Measurements from ENCODE around the gene TMEM250. TPM values are rescaled to one million over a fixed set of nuclear protein-coding genes. Genes with fewer than 3 reads are reported as not detected.

Gene TMEM250
- total RNA-seq, 2 experiments from 2014 or later = 6.5 to 7.9 TPM

DNA sequence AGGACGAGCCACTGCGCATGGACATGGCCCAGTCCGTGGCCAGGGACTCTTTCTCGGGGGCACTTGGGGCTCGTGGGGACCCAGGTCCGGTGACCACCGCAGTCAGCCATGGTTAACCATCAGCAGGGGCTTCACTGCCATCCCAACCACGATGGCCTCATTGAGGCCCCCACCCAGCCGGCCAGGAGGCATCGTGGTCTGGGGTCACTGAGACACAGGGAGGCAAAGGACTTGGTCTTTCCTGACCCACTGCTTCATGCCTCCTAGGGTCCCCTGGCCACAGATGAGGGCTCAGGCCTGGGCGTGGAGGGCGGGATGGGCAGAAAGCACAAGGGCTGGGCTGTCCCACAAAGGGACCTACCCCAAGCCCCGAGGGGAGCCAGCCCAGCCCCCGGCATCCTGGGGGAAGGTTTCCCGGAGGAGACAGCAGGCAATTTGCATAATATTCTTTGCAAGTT, 30.2 kb downstream of the TMEM250 start:
- no peaks in the 10 kb centered on the region for H3K9me3 Mint-ChIP-seq
- peaks cover 18% of the 10 kb centered on the region for H3K4me1 Mint-ChIP-seq (ENCODE audit: low read depth)
- intact Hi-C loops (cut with DNase I, micrococcal nuclease) = no loop called here
- H3K27me3 Mint-ChIP-seq = no peaks in the 10 kb centered on the region
- ChIA-PET POLR2A (no interaction called here), CTCF (interaction anchor here (1.0 kb wide), 1 partner anchor 10 kb away, joined by 3 read pairs; no protein-coding TSS in a partner anchor)
- H3K27ac Mint-ChIP-seq = no peak overlapping the region
- Histone ChIP-seq H3K36me3 (ENCODE audit: insufficient read depth, low read length) (no peaks in the 10 kb centered on the region), H3K9me3 (ENCODE audit: control insufficient read depth in 1 of 2, insufficient read depth in 1 of 2, low read length in 2 of 2) (no peaks in the 10 kb centered on the region), H3K27ac (ENCODE audit: low read depth in 1 of 2, low read length in 2 of 2) (no peak overlapping the region), H3K4me1 (ENCODE audit: insufficient read depth, low read length) (peaks cover 55% of the 10 kb centered on the region), H3K4me3 (ENCODE audit: low read length) (no peak overlapping the region), H3K27me3 (ENCODE audit: control insufficient read depth in 1 of 2, insufficient read depth in 2 of 2, low read length in 2 of 2) (peaks cover 0 to 3% of the 10 kb centered on the region in 2 experiments)
- H3K4me3 Mint-ChIP-seq = no peak overlapping the region
- H3K36me3 Mint-ChIP-seq (ENCODE audit: low read depth) = no peaks in the 10 kb centered on the region
- TF ChIP-seq, protein P1, sequence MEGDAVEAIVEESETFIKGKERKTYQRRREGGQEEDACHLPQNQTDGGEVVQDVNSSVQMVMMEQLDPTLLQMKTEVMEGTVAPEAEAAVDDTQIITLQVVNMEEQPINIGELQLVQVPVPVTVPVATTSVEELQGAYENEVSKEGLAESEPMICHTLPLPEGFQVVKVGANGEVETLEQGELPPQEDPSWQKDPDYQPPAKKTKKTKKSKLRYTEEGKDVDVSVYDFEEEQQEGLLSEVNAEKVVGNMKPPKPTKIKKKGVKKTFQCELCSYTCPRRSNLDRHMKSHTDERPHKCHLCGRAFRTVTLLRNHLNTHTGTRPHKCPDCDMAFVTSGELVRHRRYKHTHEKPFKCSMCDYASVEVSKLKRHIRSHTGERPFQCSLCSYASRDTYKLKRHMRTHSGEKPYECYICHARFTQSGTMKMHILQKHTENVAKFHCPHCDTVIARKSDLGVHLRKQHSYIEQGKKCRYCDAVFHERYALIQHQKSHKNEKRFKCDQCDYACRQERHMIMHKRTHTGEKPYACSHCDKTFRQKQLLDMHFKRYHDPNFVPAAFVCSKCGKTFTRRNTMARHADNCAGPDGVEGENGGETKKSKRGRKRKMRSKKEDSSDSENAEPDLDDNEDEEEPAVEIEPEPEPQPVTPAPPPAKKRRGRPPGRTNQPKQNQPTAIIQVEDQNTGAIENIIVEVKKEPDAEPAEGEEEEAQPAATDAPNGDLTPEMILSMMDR (IDR thresholded peaks at IDR 0.05) = no peak
- ATAC-seq (ENCODE audit: poor library complexity) = no peak
- peak in 1 of 14 experiments; percentile 11 for DNase-seq

DNA sequence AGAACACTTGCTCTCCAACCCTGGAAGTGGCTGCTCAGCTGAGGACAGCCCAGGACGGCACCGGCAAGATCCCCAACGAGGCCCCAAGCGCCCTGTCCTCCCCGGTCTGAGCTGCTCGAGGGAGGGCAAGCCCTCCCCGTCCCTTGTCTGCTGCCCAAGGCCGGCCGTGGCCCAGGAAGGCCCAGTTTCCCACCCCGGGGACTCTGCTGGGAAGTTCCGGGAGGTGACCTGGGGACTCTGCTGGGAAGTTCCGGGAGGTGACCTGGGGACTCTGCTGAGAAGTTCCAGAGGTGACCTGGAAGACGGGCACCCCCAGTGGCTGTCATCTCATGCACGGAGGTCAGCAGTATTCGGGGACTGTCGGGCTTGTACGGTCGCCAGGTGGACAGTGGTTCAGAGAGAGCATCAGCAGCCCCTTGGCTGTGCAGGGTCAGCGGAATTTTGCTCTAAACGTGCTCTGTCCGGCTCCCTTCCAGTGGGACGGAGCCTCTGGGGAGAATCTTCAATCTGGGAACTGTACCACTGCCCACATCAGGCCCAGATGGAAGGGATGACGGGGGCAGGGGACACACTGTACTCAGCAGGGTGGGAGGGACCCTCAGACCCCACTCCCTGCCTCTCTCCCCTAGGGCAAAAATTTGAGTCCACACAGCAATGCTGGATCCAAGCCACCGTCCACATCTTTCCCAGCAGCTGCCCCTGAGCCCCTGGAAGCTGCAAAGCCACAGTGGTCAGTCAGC, 30.8 kb downstream of the TMEM250 start:
- ChIA-PET POLR2A (no interaction called here), CTCF (no interaction called here)
- ATAC-seq (ENCODE audit: poor library complexity) = no peak
- H3K9me3 ChIP-seq (ENCODE audit: control insufficient read depth in 1 of 2, insufficient read depth in 1 of 2, low read length in 2 of 2) = no peaks in the 10 kb centered on the region
- H3K9me3 Mint-ChIP-seq = no peaks in the 10 kb centered on the region
- no peaks in the 10 kb centered on the region for H3K36me3 ChIP-seq (ENCODE audit: insufficient read depth, low read length)
- TF ChIP-seq, protein P1 (IDR thresholded peaks at IDR 0.05) = no peak
- peaks cover 50% of the 10 kb centered on the region for H3K4me1 ChIP-seq (ENCODE audit: insufficient read depth, low read length)
- H3K27ac Mint-ChIP-seq = no peak overlapping the region
- peak in 1 of 14 experiments; percentile 13 for DNase-seq
- no peak overlapping the region for H3K4me3 ChIP-seq (ENCODE audit: low read length)
- H3K4me1 Mint-ChIP-seq (ENCODE audit: low read depth) = peaks cover 12% of the 10 kb centered on the region
- H3K27me3 ChIP-seq (ENCODE audit: control insufficient read depth in 1 of 2, insufficient read depth in 2 of 2, low read length in 2 of 2) = peaks cover 0 to 3% of the 10 kb centered on the region in 2 experiments
- no peaks in the 10 kb centered on the region for H3K27me3 Mint-ChIP-seq
- no peak overlapping the region for H3K4me3 Mint-ChIP-seq
- intact Hi-C loops (cut with DNase I, micrococcal nuclease) = no loop called here
- H3K27ac ChIP-seq (ENCODE audit: low read depth in 1 of 2, low read length in 2 of 2) = no peak overlapping the region
- no peaks in the 10 kb centered on the region for H3K36me3 Mint-ChIP-seq (ENCODE audit: low read depth)

DNA sequence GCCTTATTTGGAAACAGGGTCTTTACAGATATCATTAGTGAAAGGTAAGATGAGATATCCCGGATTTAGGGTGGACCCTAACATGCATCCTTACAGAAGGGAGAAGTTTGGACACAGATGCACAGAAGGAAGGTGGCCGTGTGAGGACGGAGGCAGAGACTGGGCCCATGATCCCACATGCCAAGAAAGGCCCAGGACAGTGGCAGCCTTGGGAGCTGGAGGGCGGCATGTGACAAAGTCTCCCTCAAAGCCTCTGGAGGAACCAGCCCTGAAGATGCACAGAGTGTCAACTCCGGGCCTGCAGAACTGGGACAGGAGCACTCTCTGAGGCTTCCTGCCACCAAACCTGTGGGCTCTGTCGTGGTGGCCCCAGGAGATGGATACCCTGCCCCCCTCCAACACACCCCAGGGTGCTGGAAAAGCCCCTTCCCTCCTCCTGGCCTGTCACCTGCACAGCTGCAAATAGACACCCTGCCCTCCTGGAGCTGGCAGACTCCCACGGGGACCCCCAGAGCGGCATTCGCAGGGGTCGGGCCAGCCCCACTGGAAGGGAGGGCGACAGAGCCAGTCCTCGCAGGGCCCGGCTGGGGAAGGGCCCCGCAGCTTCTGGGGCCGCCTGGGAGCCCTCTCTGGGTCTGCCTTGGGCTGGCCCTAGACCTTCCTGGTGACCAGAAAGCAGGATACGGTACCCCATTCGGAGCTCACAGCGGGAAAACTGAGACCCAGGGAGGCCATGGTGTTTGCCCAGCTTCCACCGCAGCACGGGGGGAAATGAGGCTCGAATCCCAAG, 31.5 kb downstream of the TMEM250 start:
- Mint-ChIP-seq H3K4me1 (ENCODE audit: low read depth) (peaks cover 10% of the 10 kb centered on the region), H3K27me3 (no peaks in the 10 kb centered on the region), H3K36me3 (ENCODE audit: low read depth) (no peaks in the 10 kb centered on the region), H3K27ac (no peak overlapping the region), H3K9me3 (no peaks in the 10 kb centered on the region), H3K4me3 (no peak overlapping the region)
- DNase-seq (no peak), ATAC-seq (ENCODE audit: poor library complexity) (no peak)
- Histone ChIP-seq H3K36me3 (ENCODE audit: insufficient read depth, low read length) (no peaks in the 10 kb centered on the region), H3K9me3 (ENCODE audit: control insufficient read depth in 1 of 2, insufficient read depth in 1 of 2, low read length in 2 of 2) (no peaks in the 10 kb centered on the region), H3K27ac (ENCODE audit: low read depth in 1 of 2, low read length in 2 of 2) (no peak overlapping the region), H3K27me3 (ENCODE audit: control insufficient read depth in 1 of 2, insufficient read depth in 2 of 2, low read length in 2 of 2) (peaks cover 0 to 3% of the 10 kb centered on the region in 2 experiments), H3K4me3 (ENCODE audit: low read length) (no peak overlapping the region), H3K4me1 (ENCODE audit: insufficient read depth, low read length) (peaks cover 43% of the 10 kb centered on the region)
- TF ChIP-seq, protein P1 (IDR thresholded peaks at IDR 0.05) = no peak
- intact Hi-C loops (cut with DNase I, micrococcal nuclease) = no loop called here
- CTCF ChIA-PET = no interaction called here
- POLR2A ChIA-PET = no interaction called here

Measured in CD4-positive, alpha-beta T cell (primary cell).